Measurements from ENCODE around the gene MYO7B.

Gene MYO7B

GRCh38 chr2:127535422-127535901, at the start of gene MYO7B:
Gene MYO7B, plus strand, starts transcription at chr2:127535683. Its CDS starts 24,040 bp downstream, at chr2:127559723.
- DNase-seq, result no peak

- peak in 1 of 2 experiments; percentile 51 for DNase-seq
Observed at GRCh38 chr2:127485694-127486071, 49.8 kb upstream of the MYO7B start.

- peak; percentile 55 to 57 for DNase-seq
Observed at GRCh38 chr2:127486247-127487058, 49.0 kb upstream of the MYO7B start.

- DNase-seq, result no peak
Observed at GRCh38 chr2:127490283-127490682, 45.2 kb upstream of the MYO7B start.

GRCh38 chr2:127498386-127498785, 37.1 kb upstream of the MYO7B start:
- DNase-seq, result no peak

- no peak for DNase-seq
Observed at GRCh38 chr2:127503491-127503890, 32.0 kb upstream of the MYO7B start.

GRCh38 chr2:127504552-127505430, 30.7 kb upstream of the MYO7B start:
- no peak for DNase-seq

GRCh38 chr2:127506510-127506909, 29.0 kb upstream of the MYO7B start:
- peak in 1 of 2 experiments; percentile 11 for DNase-seq

- no peak for DNase-seq
Observed at GRCh38 chr2:127508023-127508630, 27.4 kb upstream of the MYO7B start.

GRCh38 chr2:127508631-127509034, 26.9 kb upstream of the MYO7B start:
- DNase-seq, result peak; percentile 67 to 74

GRCh38 chr2:127510073-127510472, 25.4 kb upstream of the MYO7B start:
- no peak for DNase-seq

GRCh38 chr2:127511090-127511695, 24.3 kb upstream of the MYO7B start:
- DNase-seq, result no peak

GRCh38 chr2:127511917-127512316, 23.6 kb upstream of the MYO7B start:
- no peak for DNase-seq

GRCh38 chr2:127512362-127512761, 23.1 kb upstream of the MYO7B start:
- no peak for DNase-seq

- DNase-seq, result no peak
Observed at GRCh38 chr2:127514076-127514475, 21.4 kb upstream of the MYO7B start.

GRCh38 chr2:127514485-127514884, 21.0 kb upstream of the MYO7B start:
- no peak for DNase-seq

- DNase-seq, result no peak
Observed at GRCh38 chr2:127515383-127515915, 20.0 kb upstream of the MYO7B start.

- no peak for DNase-seq
Observed at GRCh38 chr2:127516041-127516762, 19.3 kb upstream of the MYO7B start.

- no peak for DNase-seq
Observed at GRCh38 chr2:127517465-127517864, 18.0 kb upstream of the MYO7B start.

GRCh38 chr2:127520424-127520823, 15.1 kb upstream of the MYO7B start:
- no peak for DNase-seq

GRCh38 chr2:127523269-127523939, 12.1 kb upstream of the MYO7B start:
- DNase-seq, result no peak

Data from Kasumi-1 (cell line).